B cell (primary cell): ENCODE measurements around the gene KLHL2.

Experiments used
- CTCF ChIP-seq: fragments of 200-600 bp; IDR thresholded peaks from one replicate; pipeline ENCODE4 v1.8.0; 2022; ENCODE audit warnings: antibody characterized with exemption, mild to moderate bottlenecking
- EZH2 ChIP-seq: IDR thresholded peaks from 2 replicates; pipeline ENCODE4 v1.6.1; 2012; ENCODE audit warnings: borderline replicate concordance, low read depth, mild to moderate bottlenecking, moderate library complexity, low read length; ENCODE audit not compliant: insufficient read depth, poor library complexity, severe bottlenecking

- no peak for TF ChIP-seq CTCF
- no peak for TF ChIP-seq EZH2
Observed at GRCh38 chr4:165309456-165309855, 102.1 kb downstream of the KLHL2 start.
